GM13977 (cell line): Measurements from ENCODE around the gene ADAMTS9.

Experiments
- DNase-seq: peaks from one replicate; pipeline ENCODE4 v3.0.0; 2012; ENCODE audit warnings: low spot score
- CTCF ChIP-seq: IDR thresholded peaks from 2 replicates; pipeline ENCODE4 v1.5.1; 2012; ENCODE audit warnings: mild to moderate bottlenecking, control low read depth; ENCODE audit not compliant: insufficient read depth; ENCODE audit errors: extremely low read depth, missing control alignments
- in situ Hi-C: fragments of 300-500 bp; cut with MboI; formaldehyde crosslinking; loops from one replicate; pipeline ENCODE4 v1.12.0; 2022; ENCODE audit warnings: low sequenced_read_pairs, low pct_unique_long_range_greater_than_20kb, mixed read lengths, inconsistent platforms; ENCODE audit not compliant: unreplicated experiment

ADAMTS9 gene

GRCh38 chr3:64705946-64706345 is 18.1 kb upstream of the ADAMTS9 start:
- no peak for TF ChIP-seq CTCF
- in situ Hi-C loops: no loop called here
- DNase-seq: no peak

- no peak for TF ChIP-seq CTCF
- DNase-seq: no peak
- in situ Hi-C loops: no loop called here
Observed at GRCh38 chr3:64696896-64697295, 9.1 kb upstream of the ADAMTS9 start.

GRCh38 chr3:64694114-64694513 is 6.3 kb upstream of the ADAMTS9 start:
- TF ChIP-seq CTCF: no peak
- DNase-seq: no peak
- in situ Hi-C loops: no loop called here

- TF ChIP-seq CTCF: no peak
- in situ Hi-C loops: no loop called here
- DNase-seq: no peak
Observed at GRCh38 chr3:64693031-64693430, 5.2 kb upstream of the ADAMTS9 start.

- in situ Hi-C loops: no loop called here
- DNase-seq: no peak
- no peak for TF ChIP-seq CTCF
Observed at GRCh38 chr3:64691051-64691450, 3.3 kb upstream of the ADAMTS9 start.

- no peak for DNase-seq
- TF ChIP-seq CTCF: no peak
- in situ Hi-C loops: no loop called here
Observed at GRCh38 chr3:64687086-64687780, 567 bp downstream of the ADAMTS9 start.
